HEK293 (cell line): ENCODE data around the gene S100PBP.
A peak's percentile ranks its signal among the peaks of the same experiment; 100 is the strongest.

Source experiments
- CTCF ChIP-seq: fragments of 450-650 bp; formaldehyde crosslinking; IDR thresholded peaks from 2 replicates; pipeline ENCODE4 v1.5.1; 2016; ENCODE audit warnings: missing biosample characterization, missing genetic modification characterization
- PATZ1 ChIP-seq: fragments of 450-650 bp; formaldehyde crosslinking; IDR thresholded peaks from 2 replicates; pipeline ENCODE4 v1.5.1; 2016; ENCODE audit warnings: missing biosample characterization, missing genetic modification characterization
- SCRT1 ChIP-seq: fragments of 450-650 bp; formaldehyde crosslinking; IDR thresholded peaks from 2 replicates; pipeline ENCODE4 v1.5.1; 2016; ENCODE audit warnings: missing biosample characterization, missing genetic modification characterization, borderline replicate concordance
- TCF7L2 ChIP-seq: IDR thresholded peaks from 2 replicates; pipeline ENCODE4 v1.6.1; 2011; ENCODE audit warnings: low read depth, mild to moderate bottlenecking, inconsistent platforms, low read length, moderate library complexity, borderline replicate concordance
- TSHZ1 ChIP-seq: fragments of 450-650 bp; formaldehyde crosslinking; IDR thresholded peaks from 2 replicates; pipeline ENCODE4 v1.5.1; 2016; ENCODE audit warnings: missing biosample characterization, missing genetic modification characterization, borderline replicate concordance
- ZNF132 ChIP-seq: fragments of 450-650 bp; formaldehyde crosslinking; IDR thresholded peaks from 2 replicates; pipeline ENCODE4 v1.5.1; 2017; ENCODE audit warnings: missing biosample characterization, missing genetic modification characterization, borderline replicate concordance
- ZNF133 ChIP-seq: fragments of 450-650 bp; formaldehyde crosslinking; IDR thresholded peaks from 2 replicates; pipeline ENCODE4 v1.5.1; 2016; ENCODE audit warnings: missing biosample characterization, missing genetic modification characterization
- ZNF184 ChIP-seq: fragments of 450-650 bp; IDR thresholded peaks from 2 replicates; pipeline ENCODE4 v1.5.1; 2018; ENCODE audit warnings: missing biosample characterization, mild to moderate bottlenecking, missing genetic modification characterization
- ZNF211 ChIP-seq: fragments of 450-650 bp; formaldehyde crosslinking; IDR thresholded peaks from 2 replicates; pipeline ENCODE4 v1.5.1; 2016; ENCODE audit warnings: low read depth, missing biosample characterization, missing genetic modification characterization
- ZNF24 ChIP-seq: fragments of 450-650 bp; formaldehyde crosslinking; IDR thresholded peaks from 2 replicates; pipeline ENCODE4 v1.5.1; 2016; ENCODE audit warnings: missing biosample characterization, missing genetic modification characterization
- ZNF248 ChIP-seq: fragments of 450-650 bp; formaldehyde crosslinking; IDR thresholded peaks from 2 replicates; pipeline ENCODE4 v1.5.1; 2017; ENCODE audit warnings: missing biosample characterization, missing genetic modification characterization
- ZNF426 ChIP-seq: fragments of 450-650 bp; formaldehyde crosslinking; IDR thresholded peaks from 2 replicates; pipeline ENCODE4 v1.5.1; 2017; ENCODE audit warnings: missing biosample characterization, missing genetic modification characterization, mild to moderate bottlenecking, inconsistent platforms, moderate library complexity
- ZNF473 ChIP-seq: fragments of 450-650 bp; formaldehyde crosslinking; IDR thresholded peaks from 2 replicates; pipeline ENCODE4 v1.5.1; 2017; ENCODE audit warnings: missing biosample characterization, missing genetic modification characterization
- ZNF488 ChIP-seq: fragments of 450-650 bp; formaldehyde crosslinking; IDR thresholded peaks from 2 replicates; pipeline ENCODE4 v1.5.1; 2016; ENCODE audit warnings: missing biosample characterization, missing genetic modification characterization
- ZNF518A ChIP-seq: fragments of 450-650 bp; formaldehyde crosslinking; conservative IDR thresholded peaks from 2 replicates; pipeline ENCODE4 v1.5.1; 2016; ENCODE audit warnings: low read depth, missing biosample characterization, missing genetic modification characterization
- ZNF530 ChIP-seq: fragments of 450-650 bp; formaldehyde crosslinking; IDR thresholded peaks from 2 replicates; pipeline ENCODE4 v1.5.1; 2016; ENCODE audit warnings: low read depth, missing biosample characterization, missing genetic modification characterization
- ZNF610 ChIP-seq: fragments of 450-650 bp; formaldehyde crosslinking; IDR thresholded peaks from 2 replicates; pipeline ENCODE4 v1.5.1; 2016; ENCODE audit warnings: missing biosample characterization, missing genetic modification characterization, borderline replicate concordance
- ZNF639 ChIP-seq: fragments of 450-650 bp; formaldehyde crosslinking; IDR thresholded peaks from 2 replicates; pipeline ENCODE4 v1.5.1; 2016; ENCODE audit warnings: missing biosample characterization, missing genetic modification characterization
- ZNF660 ChIP-seq: fragments of 450-650 bp; IDR thresholded peaks from 2 replicates; pipeline ENCODE4 v1.5.1; 2018; ENCODE audit warnings: missing biosample characterization, mild to moderate bottlenecking, missing genetic modification characterization
- ZNF692 ChIP-seq: fragments of 450-650 bp; formaldehyde crosslinking; IDR thresholded peaks from 2 replicates; pipeline ENCODE4 v1.5.1; 2016; ENCODE audit warnings: missing biosample characterization, missing genetic modification characterization
- ZNF785 ChIP-seq: fragments of 450-650 bp; formaldehyde crosslinking; IDR thresholded peaks from 2 replicates; pipeline ENCODE4 v1.5.1; 2016; ENCODE audit warnings: missing biosample characterization, missing genetic modification characterization
- ZNF792 ChIP-seq: fragments of 450-650 bp; formaldehyde crosslinking; IDR thresholded peaks from 2 replicates; pipeline ENCODE4 v1.5.1; 2016; ENCODE audit warnings: missing biosample characterization, missing genetic modification characterization

S100PBP gene

GRCh38 chr1:32900956-32901822, 83.7 kb downstream of the S100PBP start, which contains the start of gene TMEM54 (continued):
- no peak for TF ChIP-seq TSHZ1 (tag by site-specific recombination)
- TF ChIP-seq ZNF248 (tag by site-specific recombination), result no peak
- TF ChIP-seq ZNF692 (tag by site-specific recombination), result 0 out of 2 replicates have a peak, but pooled peaks have one; percentile 15
- TF ChIP-seq TCF7L2, result no peak
- 0 out of 2 replicates have a peak, but pooled peaks have one; percentile 22 for TF ChIP-seq CTCF
- TF ChIP-seq ZNF610, result no peak
- no peak for TF ChIP-seq ZNF473 (tag by site-specific recombination)
- no peak for TF ChIP-seq ZNF530 (tag by site-specific recombination)
- TF ChIP-seq ZNF133 (tag by site-specific recombination), result no peak
- no peak for TF ChIP-seq ZNF132 (tag by site-specific recombination)
- TF ChIP-seq ZNF426 (tag by site-specific recombination), result no peak
- TF ChIP-seq ZNF488 (tag by site-specific recombination), result no peak
- no peak for TF ChIP-seq SCRT1 (tag by site-specific recombination)
- no peak for TF ChIP-seq ZNF785 (tag by site-specific recombination)
- no peak for TF ChIP-seq ZNF660 (tag by site-specific recombination)
- no peak for TF ChIP-seq ZNF792 (tag by site-specific recombination)
- no peak; the same call in 1 of the 2 replicates for TF ChIP-seq PATZ1
- no peak for TF ChIP-seq ZNF211 (tag by site-specific recombination)
- TF ChIP-seq ZNF518A, result no peak
- no peak for TF ChIP-seq ZNF184
- no peak for TF ChIP-seq ZNF24 (tag by site-specific recombination)
- no peak for TF ChIP-seq ZNF639 (tag by site-specific recombination)
